Osteoblast (primary cell): Measurements from ENCODE around the gene MPG. TPM values are rescaled to one million over a fixed set of nuclear protein-coding genes. Genes with fewer than 3 reads are reported as not detected.

Experiments used
- DNase-seq: peaks from one replicate; pipeline ENCODE4 v3.0.0; 2011; ENCODE audit warnings: low spot score, mixed read lengths; ENCODE audit not compliant: insufficient read length; ENCODE audit errors: missing footprints
- H2AFZ ChIP-seq: 2 replicates; pipeline ENCODE4 v1.6.0; 2011; ENCODE audit warnings: mild to moderate bottlenecking, low read length
- H3K27ac ChIP-seq: 2 replicates; pipeline ENCODE4 v1.5.1; 2011; ENCODE audit warnings: mild to moderate bottlenecking, low read depth, low read length, moderate library complexity
- H3K27me3 ChIP-seq: 2 replicates; pipeline ENCODE4 v1.6.0; 2012; ENCODE audit warnings: mild to moderate bottlenecking, control low read depth, inconsistent platforms, low read length, moderate library complexity; ENCODE audit not compliant: insufficient read depth
- H3K36me3 ChIP-seq: 2 replicates; pipeline ENCODE4 v1.5.1; 2011; ENCODE audit warnings: mild to moderate bottlenecking, low read length, control low read depth, moderate library complexity; ENCODE audit not compliant: insufficient read depth
- H3K4me1 ChIP-seq: 2 replicates; pipeline ENCODE4 v1.5.1; 2011; ENCODE audit warnings: mild to moderate bottlenecking, low read length, control low read depth, moderate library complexity; ENCODE audit not compliant: insufficient read depth
- H3K4me2 ChIP-seq: 2 replicates; pipeline ENCODE4 v1.6.0; 2011; ENCODE audit warnings: mild to moderate bottlenecking, low read length; ENCODE audit not compliant: insufficient read depth
- H3K4me3 ChIP-seq: fragments of 200-600 bp; sonication (generic); 3 replicates; pipeline ENCODE4 v1.5.1; 2012; ENCODE audit warnings: mild to moderate bottlenecking, low read length, inconsistent platforms; ENCODE audit not compliant: insufficient read depth
- H3K79me2 ChIP-seq: 2 replicates; pipeline ENCODE4 v1.6.0; 2012; ENCODE audit warnings: mild to moderate bottlenecking, low read length, control low read depth, inconsistent platforms; ENCODE audit not compliant: insufficient read depth
- H3K9me3 ChIP-seq: 2 replicates; pipeline ENCODE4 v1.5.1; 2011; ENCODE audit warnings: low read depth, low read length, control low read depth
- H4K20me1 ChIP-seq: 2 replicates; pipeline ENCODE4 v1.6.0; 2012; ENCODE audit warnings: mild to moderate bottlenecking, low read length, control low read depth; ENCODE audit not compliant: insufficient read depth
- CTCF ChIP-seq: IDR thresholded peaks from 2 replicates; pipeline ENCODE4 v1.5.1; 2011; ENCODE audit warnings: mild to moderate bottlenecking, low read depth, low read length, moderate library complexity; ENCODE audit errors: extremely low read depth
- total RNA-seq: library from RNA; depleted of rRNA; stranded (reverse); fragments of >200 nt; gene quantifications from 2 replicates; pipeline ENCODE4 v1.2.3, GENCODE V29; 2012

The MPG gene
- total RNA-seq, 1 donor, result 180 TPM

DNA sequence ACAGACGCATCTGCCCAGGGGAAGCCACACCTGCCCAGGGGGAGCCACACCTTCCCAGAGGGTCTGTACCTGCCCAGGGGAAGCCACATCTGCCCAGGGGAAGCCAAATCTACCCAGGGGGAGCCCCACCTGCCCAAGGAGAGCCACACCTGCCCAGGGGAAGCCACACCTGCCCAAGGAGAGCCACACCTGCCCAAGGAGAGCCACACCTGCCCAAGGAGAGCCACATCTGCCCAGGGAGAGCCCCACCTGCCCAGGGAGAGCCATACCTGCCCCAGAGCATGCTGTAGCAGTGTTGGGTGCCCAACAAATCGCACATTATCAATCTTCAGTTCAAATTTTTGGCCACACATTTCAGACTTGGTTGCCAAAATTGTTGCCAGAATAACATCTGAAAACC, 40.8 kb downstream of the MPG start:
- no peaks in the 10 kb centered on the region for H3K9me3 ChIP-seq
- TF ChIP-seq CTCF, result no peak
- peaks cover 9% of the 10 kb centered on the region for H3K79me2 ChIP-seq
- peaks cover 21% of the 10 kb centered on the region for H3K36me3 ChIP-seq
- H2AFZ ChIP-seq, result no peak overlapping the region
- peaks cover 40% of the 10 kb centered on the region for H4K20me1 ChIP-seq
- no peak overlapping the region for H3K4me3 ChIP-seq
- no peak overlapping the region for H3K27ac ChIP-seq
- peaks cover under 1% of the 10 kb centered on the region for H3K4me1 ChIP-seq
- no peaks in the 10 kb centered on the region for H3K27me3 ChIP-seq
- no peak for DNase-seq
- H3K4me2 ChIP-seq, result no peak overlapping the region

DNA sequence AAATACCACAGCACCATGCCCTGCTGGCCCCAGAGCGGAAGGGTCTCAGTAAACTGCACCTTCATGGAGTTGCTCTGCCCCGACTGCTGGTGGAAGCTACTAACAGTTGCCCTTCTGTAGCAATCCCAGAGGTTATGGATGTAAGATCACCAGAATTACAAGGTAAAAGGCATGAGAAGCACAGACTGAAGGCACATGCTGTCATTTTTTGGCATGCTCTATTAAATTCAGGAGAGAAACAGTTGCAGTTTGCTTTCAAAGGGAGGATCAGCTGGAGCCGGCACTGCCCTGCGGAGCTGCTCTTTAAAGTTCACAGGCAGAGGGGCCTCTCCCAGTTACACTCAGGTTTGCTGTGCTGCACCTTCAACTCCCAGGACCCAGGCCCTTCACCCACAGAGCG, 41.3 kb downstream of the MPG start:
- H3K27me3 ChIP-seq, result no peaks in the 10 kb centered on the region
- H4K20me1 ChIP-seq, result peaks cover 40% of the 10 kb centered on the region
- DNase-seq, result peak; percentile 64
- no peak overlapping the region for H3K27ac ChIP-seq
- no peak overlapping the region for H3K4me2 ChIP-seq
- H3K79me2 ChIP-seq, result peaks cover 9% of the 10 kb centered on the region
- no peak overlapping the region for H2AFZ ChIP-seq
- H3K9me3 ChIP-seq, result no peaks in the 10 kb centered on the region
- H3K36me3 ChIP-seq, result peaks cover 24% of the 10 kb centered on the region
- no peak overlapping the region for H3K4me3 ChIP-seq
- no peak for TF ChIP-seq CTCF
- H3K4me1 ChIP-seq, result no peaks in the 10 kb centered on the region

DNA sequence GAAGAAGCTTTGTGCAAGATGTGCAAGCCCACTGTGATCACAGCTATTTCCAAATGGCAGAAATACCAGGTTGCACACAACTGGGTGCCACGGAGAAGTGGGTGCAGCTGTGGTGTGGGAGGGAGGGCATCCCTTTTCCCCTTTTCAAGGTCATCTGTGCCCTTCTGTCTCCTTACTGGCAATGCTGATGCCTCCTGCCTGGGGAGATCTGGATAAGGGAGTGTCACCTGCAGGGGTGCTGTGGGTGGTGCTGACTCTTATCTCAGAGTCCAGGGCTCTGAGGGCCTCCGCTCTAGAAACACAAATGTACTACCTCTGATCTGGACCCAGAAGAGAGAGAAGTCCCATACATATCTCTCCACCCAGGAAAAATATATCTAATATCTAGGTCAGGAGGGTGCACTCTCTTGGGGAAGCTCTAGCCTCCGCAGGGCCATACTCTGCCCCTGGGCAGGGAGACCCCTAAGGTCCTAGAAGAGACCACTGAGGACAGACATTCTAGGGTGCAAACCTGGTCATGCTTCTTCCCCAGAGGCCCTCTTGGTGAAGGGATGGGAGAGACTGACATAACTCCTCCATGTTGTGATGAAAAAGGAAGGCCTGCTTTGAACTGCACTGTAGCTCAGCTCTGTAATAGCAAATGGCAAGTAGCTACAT, 41.9 kb downstream of the MPG start:
- no peak overlapping the region for H2AFZ ChIP-seq
- H3K27ac ChIP-seq, result no peak overlapping the region
- peaks cover 43% of the 10 kb centered on the region for H4K20me1 ChIP-seq
- peaks cover 31% of the 10 kb centered on the region for H3K36me3 ChIP-seq
- no peak overlapping the region for H3K4me2 ChIP-seq
- H3K4me3 ChIP-seq, result no peak overlapping the region
- no peak for DNase-seq
- peaks cover 9% of the 10 kb centered on the region for H3K79me2 ChIP-seq
- no peaks in the 10 kb centered on the region for H3K9me3 ChIP-seq
- no peaks in the 10 kb centered on the region for H3K4me1 ChIP-seq
- no peaks in the 10 kb centered on the region for H3K27me3 ChIP-seq
- TF ChIP-seq CTCF, result no peak

DNA sequence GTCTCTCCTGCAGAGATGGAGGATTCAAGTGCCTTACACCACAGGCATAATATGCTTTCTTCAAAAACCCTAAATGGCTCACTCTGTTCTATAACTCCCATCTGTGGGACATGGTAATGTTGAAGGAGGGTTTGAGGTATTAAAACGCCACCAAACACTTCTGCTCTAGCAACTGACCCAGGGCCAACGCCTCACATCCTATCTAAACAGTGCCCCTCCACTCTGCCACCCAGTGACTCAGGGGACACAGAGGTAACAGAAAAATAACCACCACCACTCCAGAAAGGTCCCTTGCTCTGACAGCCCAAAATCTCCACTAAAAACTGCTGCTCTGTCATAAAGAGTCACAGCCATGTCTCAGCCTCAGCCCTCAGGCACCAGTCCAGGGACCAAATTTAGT, 42.7 kb downstream of the MPG start:
- H3K4me1 ChIP-seq, result no peaks in the 10 kb centered on the region
- no peak for TF ChIP-seq CTCF
- H3K4me2 ChIP-seq, result no peak overlapping the region
- H3K9me3 ChIP-seq, result no peaks in the 10 kb centered on the region
- no peaks in the 10 kb centered on the region for H3K27me3 ChIP-seq
- peaks cover 50% of the 10 kb centered on the region for H4K20me1 ChIP-seq
- no peak overlapping the region for H3K27ac ChIP-seq
- H2AFZ ChIP-seq, result no peak overlapping the region
- no peak overlapping the region for H3K4me3 ChIP-seq
- peaks cover 26% of the 10 kb centered on the region for H3K36me3 ChIP-seq
- no peak for DNase-seq
- peaks cover 12% of the 10 kb centered on the region for H3K79me2 ChIP-seq
